Activated B cell treated with CpG ODN at 0.5 μM for 24 hours (primary cell): Measurements from ENCODE around the gene ALG9. TPM values are rescaled to one million over a fixed set of nuclear protein-coding genes. Genes with fewer than 3 reads are reported as not detected.

ENCODE experiments used
- ATAC-seq: fragments of 200-7000 bp; cut with Tn5 transposase; one replicate; pipeline ENCODE4 v1.10.0; 2021; ENCODE audit warnings: low read depth, mild to moderate bottlenecking, moderate library complexity
- CTCF ChIA-PET: fragments of 350-600 bp; sonication (Branson Sonifier 250); formaldehyde crosslinking; loops from one replicate; lab custom pipeline; 2021; ENCODE audit warnings: antibody characterized with exemption; lab: Charles Lee
- POLR2A ChIA-PET: fragments of 350-600 bp; sonication (Branson Sonifier 250); formaldehyde crosslinking; loops from one replicate; lab custom pipeline; 2021; ENCODE audit warnings: antibody characterized with exemption; lab: Charles Lee
- DNase-seq: peaks from one replicate; pipeline ENCODE4 v3.0.0; 2022
- H3K27ac Mint-ChIP-seq: one replicate; pipeline ENCODE4 v1.8.0; 2020; ENCODE audit warnings: mixed read lengths
- H3K27me3 Mint-ChIP-seq: one replicate; pipeline ENCODE4 v1.8.0; 2021; ENCODE audit warnings: mixed read lengths
- H3K36me3 Mint-ChIP-seq: one replicate; pipeline ENCODE4 v1.8.0; 2021; ENCODE audit warnings: low read depth, mixed read lengths
- H3K4me1 Mint-ChIP-seq: one replicate; pipeline ENCODE4 v1.8.0; 2021; ENCODE audit warnings: mixed read lengths
- H3K4me3 Mint-ChIP-seq: one replicate; pipeline ENCODE4 v1.8.0; 2020; ENCODE audit warnings: mild to moderate bottlenecking, mixed read lengths
- H3K9me3 Mint-ChIP-seq: one replicate; pipeline ENCODE4 v1.8.0; 2020; ENCODE audit warnings: mixed read lengths
- intact Hi-C: fragments of 100-400 bp; cut with micrococcal nuclease; formaldehyde crosslinking; loops from one replicate; pipeline ENCODE4 v1.15.1; 2024
- total RNA-seq: library from RNA; stranded (reverse); gene quantifications from 2 replicates; pipeline ENCODE4 v1.2.3, GENCODE V29; 2022
- TF ChIP-seq, protein P1 (sequence below): fragments of 200-600 bp; IDR thresholded peaks from one replicate; pipeline ENCODE4 v1.8.0; 2022; ENCODE audit warnings: antibody characterized with exemption, mild to moderate bottlenecking

The ALG9 gene
- total RNA-seq, 1 donor from 2014 or later: 20.1 TPM

GRCh38 chr11:111851636-111852035, 19.7 kb downstream of the ALG9 start:
- Mint-ChIP-seq H3K27me3 (no peaks in the 10 kb centered on the region), H3K4me1 (no peaks in the 10 kb centered on the region), H3K4me3 (no peak overlapping the region), H3K9me3 (no peaks in the 10 kb centered on the region), H3K36me3 (peaks cover 74% of the 10 kb centered on the region), H3K27ac (no peak overlapping the region)
- ChIA-PET CTCF (interaction anchor here (1.4 kb wide), 1 partner anchor 10 kb away, joined by 3 read pairs; no protein-coding TSS in a partner anchor), POLR2A (no interaction called here)
- no peak for DNase-seq
- intact Hi-C loops: no loop called here
- ATAC-seq: no peak
- TF ChIP-seq, protein P1, sequence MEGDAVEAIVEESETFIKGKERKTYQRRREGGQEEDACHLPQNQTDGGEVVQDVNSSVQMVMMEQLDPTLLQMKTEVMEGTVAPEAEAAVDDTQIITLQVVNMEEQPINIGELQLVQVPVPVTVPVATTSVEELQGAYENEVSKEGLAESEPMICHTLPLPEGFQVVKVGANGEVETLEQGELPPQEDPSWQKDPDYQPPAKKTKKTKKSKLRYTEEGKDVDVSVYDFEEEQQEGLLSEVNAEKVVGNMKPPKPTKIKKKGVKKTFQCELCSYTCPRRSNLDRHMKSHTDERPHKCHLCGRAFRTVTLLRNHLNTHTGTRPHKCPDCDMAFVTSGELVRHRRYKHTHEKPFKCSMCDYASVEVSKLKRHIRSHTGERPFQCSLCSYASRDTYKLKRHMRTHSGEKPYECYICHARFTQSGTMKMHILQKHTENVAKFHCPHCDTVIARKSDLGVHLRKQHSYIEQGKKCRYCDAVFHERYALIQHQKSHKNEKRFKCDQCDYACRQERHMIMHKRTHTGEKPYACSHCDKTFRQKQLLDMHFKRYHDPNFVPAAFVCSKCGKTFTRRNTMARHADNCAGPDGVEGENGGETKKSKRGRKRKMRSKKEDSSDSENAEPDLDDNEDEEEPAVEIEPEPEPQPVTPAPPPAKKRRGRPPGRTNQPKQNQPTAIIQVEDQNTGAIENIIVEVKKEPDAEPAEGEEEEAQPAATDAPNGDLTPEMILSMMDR: no peak

- POLR2A ChIA-PET: no interaction called here
- peaks cover 78% of the 10 kb centered on the region for H3K36me3 Mint-ChIP-seq
Measured at GRCh38 chr11:111851067-111851466, 20.3 kb downstream of the ALG9 start.

DNA sequence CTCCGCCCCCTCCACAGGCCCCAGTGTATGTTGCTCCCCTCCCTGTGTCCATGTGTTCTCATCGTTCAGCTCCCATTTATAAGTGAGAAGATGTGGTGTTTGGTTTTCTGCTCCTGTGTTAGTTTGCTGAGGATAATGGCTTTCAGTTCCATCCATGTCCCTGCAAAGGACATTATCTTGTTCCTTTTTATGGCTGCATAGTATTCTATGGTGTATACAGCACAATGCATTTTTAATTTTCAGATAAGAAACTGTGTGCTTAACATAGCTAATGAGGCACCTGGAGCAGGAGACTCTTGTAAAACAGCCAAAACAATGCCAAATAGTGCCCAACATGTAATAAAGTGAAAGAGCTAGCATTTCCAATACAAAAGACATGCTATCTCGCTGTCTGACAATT, 21.8 kb downstream of the ALG9 start:
- no peak for ATAC-seq
- POLR2A ChIA-PET: no interaction called here
- Mint-ChIP-seq H3K4me1 (no peaks in the 10 kb centered on the region), H3K4me3 (no peak overlapping the region), H3K27me3 (no peaks in the 10 kb centered on the region), H3K27ac (no peak overlapping the region), H3K9me3 (no peaks in the 10 kb centered on the region), H3K36me3 (peaks cover 73% of the 10 kb centered on the region)
- TF ChIP-seq, protein P1: no peak
- CTCF ChIA-PET: interaction anchor here (1.2 kb wide), 1 partner anchor 8 kb away, joined by 4 read pairs; no protein-coding TSS in a partner anchor
- intact Hi-C loops: no loop called here
- no peak for DNase-seq

More at GRCh38 chr11:111851067-111851466, 20.3 kb downstream of the ALG9 start:
- intact Hi-C loops: no loop called here
- no peaks in the 10 kb centered on the region for H3K27me3 Mint-ChIP-seq
- DNase-seq (no peak), ATAC-seq (no peak)
- CTCF ChIA-PET: interaction anchor here (1.4 kb wide), 1 partner anchor 10 kb away, joined by 3 read pairs; no protein-coding TSS in a partner anchor
- H3K4me1 Mint-ChIP-seq: no peaks in the 10 kb centered on the region
- no peak overlapping the region for H3K4me3 Mint-ChIP-seq
- H3K9me3 Mint-ChIP-seq: no peaks in the 10 kb centered on the region
- TF ChIP-seq, protein P1: no peak
- H3K27ac Mint-ChIP-seq: no peak overlapping the region

DNA sequence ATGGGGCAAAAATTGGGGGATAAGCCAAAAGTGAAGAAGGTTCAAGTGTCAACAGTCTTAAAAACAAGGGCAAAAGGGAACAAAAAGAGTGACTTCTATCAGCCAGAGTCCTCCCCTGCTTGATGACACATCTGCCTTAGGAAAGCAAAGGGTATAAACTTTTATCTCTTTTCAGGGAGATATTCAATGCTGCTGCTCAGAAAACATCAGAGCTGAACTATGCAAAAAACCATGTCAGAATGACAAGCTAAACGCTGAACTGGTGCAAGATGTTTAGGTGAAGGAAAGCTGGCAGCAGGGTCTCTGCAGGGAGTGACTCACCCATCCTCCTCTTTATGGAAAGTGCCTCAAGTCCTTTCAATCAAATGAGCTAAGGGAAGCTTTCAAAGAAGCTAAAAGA, 24.7 kb downstream of the ALG9 start:
- TF ChIP-seq, protein P1: no peak
- intact Hi-C loops: no loop called here
- ATAC-seq (no peak), DNase-seq (no peak)
- peaks cover 68% of the 10 kb centered on the region for H3K36me3 Mint-ChIP-seq
- no peak overlapping the region for H3K27ac Mint-ChIP-seq
- ChIA-PET POLR2A (no interaction called here), CTCF (no interaction called here)
- peaks cover 2% of the 10 kb centered on the region for H3K4me1 Mint-ChIP-seq
- H3K4me3 Mint-ChIP-seq: no peak overlapping the region
- no peaks in the 10 kb centered on the region for H3K27me3 Mint-ChIP-seq
- H3K9me3 Mint-ChIP-seq: no peaks in the 10 kb centered on the region

GRCh38 chr11:111846063-111846462, 25.3 kb downstream of the ALG9 start:
- H3K27ac Mint-ChIP-seq: no peak overlapping the region
- no peak for DNase-seq
- no peaks in the 10 kb centered on the region for H3K9me3 Mint-ChIP-seq
- ATAC-seq: no peak
- ChIA-PET CTCF (no interaction called here), POLR2A (no interaction called here)
- no peak overlapping the region for H3K4me3 Mint-ChIP-seq
- peaks cover 62% of the 10 kb centered on the region for H3K36me3 Mint-ChIP-seq
- intact Hi-C loops: no loop called here
- TF ChIP-seq, protein P1: no peak
- H3K27me3 Mint-ChIP-seq: no peaks in the 10 kb centered on the region
- H3K4me1 Mint-ChIP-seq: peaks cover 2% of the 10 kb centered on the region
